GM21515 (cell line): ENCODE results near the gene CALML3.
"Not testable (repeated sequence)": the region's sequence is repeated elsewhere in the genome, so short reads cannot be mapped to it uniquely, and the experiment has no call there.

ENCODE experiments used
- ATAC-seq: cut with Tn5 transposase; IDR thresholded peaks from one replicate; pipeline ENCODE4 v1.9.1; 2021; ENCODE audit not compliant: unreplicated experiment

CALML3 gene

GRCh38 chr10:5552376-5553321 is 27.9 kb downstream of the CALML3 start:
- ATAC-seq: no peak

- ATAC-seq: no peak
These were observed 28.8 kb downstream of the CALML3 start for GRCh38 chr10:5553400-5554170.

GRCh38 chr10:5555021-5555510 is 30.3 kb downstream of the CALML3 start:
- ATAC-seq: no peak

GRCh38 chr10:5555881-5556280 is 31.1 kb downstream of the CALML3 start:
- ATAC-seq: no peak

GRCh38 chr10:5556576-5556975 is 31.8 kb downstream of the CALML3 start:
- no peak for ATAC-seq

- no peak for ATAC-seq
These were observed 32.4 kb downstream of the CALML3 start for GRCh38 chr10:5557040-5557721.

- no peak for ATAC-seq
These were observed 33.3 kb downstream of the CALML3 start for GRCh38 chr10:5557799-5558771.

- not testable (repeated sequence) for ATAC-seq
These were observed 34.3 kb downstream of the CALML3 start for GRCh38 chr10:5559022-5559421.

GRCh38 chr10:5559642-5560141 is 34.9 kb downstream of the CALML3 start:
- ATAC-seq: no peak

GRCh38 chr10:5560142-5560816 is 35.5 kb downstream of the CALML3 start:
- no peak for ATAC-seq

GRCh38 chr10:5560817-5561703 is 36.3 kb downstream of the CALML3 start:
- no peak for ATAC-seq

GRCh38 chr10:5561704-5562645 is 37.2 kb downstream of the CALML3 start:
- ATAC-seq: no peak

- ATAC-seq: no peak
These were observed 38.7 kb downstream of the CALML3 start for GRCh38 chr10:5563321-5563961.

- no peak for ATAC-seq
These were observed 39.3 kb downstream of the CALML3 start for GRCh38 chr10:5563991-5564536.

GRCh38 chr10:5564537-5565204 is 39.9 kb downstream of the CALML3 start:
- no peak for ATAC-seq

- no peak for ATAC-seq
These were observed 40.4 kb downstream of the CALML3 start for GRCh38 chr10:5565205-5565545.
